GM12892 (cell line): ENCODE data around the gene ANK2.

Source experiments
- POLR2A ChIP-seq: IDR thresholded peaks from 2 replicates; pipeline ENCODE4 v1.6.1; 2011; ENCODE audit warnings: low read depth, low read length, control low read depth
- POLR2AphosphoS5 ChIP-seq: IDR thresholded peaks from 2 replicates; pipeline ENCODE4 v1.6.1; 2011; ENCODE audit warnings: low read depth, low read length, control low read depth

DNA sequence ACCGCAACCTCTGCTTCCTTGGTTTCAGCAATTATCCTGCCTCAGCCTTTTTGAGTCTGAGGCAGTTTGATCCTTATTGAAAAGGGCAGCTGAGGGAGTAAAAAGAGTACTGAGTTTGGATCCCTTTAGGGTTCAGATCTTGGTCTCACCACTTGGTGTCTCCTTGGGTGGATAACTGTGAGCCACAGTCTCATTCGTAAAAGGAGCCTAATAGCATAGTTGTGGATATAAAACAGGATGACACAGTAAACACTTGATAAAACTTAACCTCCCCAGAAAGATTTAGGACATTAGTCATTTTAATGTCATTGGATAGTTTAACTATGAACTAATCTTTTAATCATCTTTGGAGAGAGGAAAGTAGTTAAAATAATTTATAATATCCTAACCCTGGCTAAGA, 173.0 kb downstream of the ANK2 start:
- no peak for TF ChIP-seq POLR2AphosphoS5
- no peak for TF ChIP-seq POLR2A
